C4-2B (cell line): ENCODE results near the gene PSMD8.
"Not testable (repeated sequence)": the region's sequence is repeated elsewhere in the genome, so short reads cannot be mapped to it uniquely, and the experiment has no call there.

Experiments
- H3K27ac ChIP-seq: fragments of 450-650 bp; 2 replicates; pipeline ENCODE4 v1.5.1; 2017
- CTCF ChIP-seq: fragments of 450-650 bp; conservative IDR thresholded peaks from 2 replicates; pipeline ENCODE4 v1.5.1; 2017; ENCODE audit warnings: mild to moderate bottlenecking
- ZFX ChIP-seq: fragments of 450-650 bp; IDR thresholded peaks from 2 replicates; pipeline ENCODE4 v1.6.1; 2017

PSMD8 gene

DNA sequence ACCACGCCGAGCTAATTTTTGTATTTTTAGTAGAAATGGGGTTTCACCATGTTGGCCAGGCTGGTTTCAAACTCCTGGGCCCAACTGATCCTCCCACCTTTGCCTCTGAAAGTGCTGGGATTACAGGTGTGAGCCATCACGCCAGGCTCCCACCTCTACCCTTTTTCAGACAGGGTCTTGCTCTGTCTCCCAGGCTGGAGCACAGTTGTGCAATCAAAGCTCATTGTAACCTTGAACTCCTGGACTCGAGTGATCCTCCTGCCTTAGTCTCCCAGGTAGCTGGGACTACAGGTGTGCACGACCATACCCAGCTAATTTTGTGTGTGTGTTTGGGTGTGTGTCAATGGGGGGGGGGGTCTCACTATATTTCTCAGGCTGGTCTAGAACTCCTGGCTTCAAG, 49.9 kb downstream of the PSMD8 start:
- TF ChIP-seq CTCF (no peak), ZFX (no peak)
- H3K27ac ChIP-seq, result no peak overlapping the region

DNA sequence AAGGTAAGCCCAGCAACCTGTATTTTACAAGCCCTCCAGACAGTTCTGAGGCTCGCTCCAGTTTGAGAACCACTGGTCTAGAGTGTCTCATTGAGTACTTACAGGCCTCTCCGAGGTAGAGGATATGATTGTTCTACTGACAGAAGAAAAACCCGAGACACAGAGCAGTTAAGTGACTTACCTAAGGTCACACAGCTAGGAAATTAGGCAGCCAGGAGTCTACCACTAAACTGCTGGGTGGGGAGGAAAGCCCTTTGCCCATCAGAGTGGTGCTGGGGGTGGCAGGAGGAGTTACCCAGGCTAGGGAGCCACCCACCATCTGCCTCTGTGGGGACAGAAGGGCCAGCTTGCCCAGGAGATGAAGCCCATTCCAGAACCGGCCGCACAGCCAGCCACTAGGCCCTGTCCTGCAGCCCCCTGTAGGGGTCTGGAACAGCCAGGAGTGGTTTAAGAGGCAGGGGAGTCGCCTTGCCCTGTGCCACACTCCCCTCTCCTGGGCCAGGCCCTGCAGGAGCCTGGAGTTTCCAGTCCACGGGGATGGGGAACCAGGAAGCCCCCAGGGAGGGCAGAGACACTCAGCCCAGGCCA, 50.9 kb downstream of the PSMD8 start:
- no peak for TF ChIP-seq ZFX
- TF ChIP-seq CTCF, result no peak
- no peak overlapping the region for H3K27ac ChIP-seq

GRCh38 chr19:38425810-38426466, 51.6 kb downstream of the PSMD8 start, which contains the start of gene RASGRP4:
Gene RASGRP4 (minus strand): TSS chr19:38426219. CDS start chr19:38426091, 128 bp downstream.
- TF ChIP-seq CTCF (no peak), ZFX (no peak)
- no peak within 1 kb of the TSS for H3K27ac ChIP-seq

- H3K27ac ChIP-seq, result not testable (repeated sequence)
Observed at GRCh38 chr19:38427035-38427677, 52.8 kb downstream of the PSMD8 start.

DNA sequence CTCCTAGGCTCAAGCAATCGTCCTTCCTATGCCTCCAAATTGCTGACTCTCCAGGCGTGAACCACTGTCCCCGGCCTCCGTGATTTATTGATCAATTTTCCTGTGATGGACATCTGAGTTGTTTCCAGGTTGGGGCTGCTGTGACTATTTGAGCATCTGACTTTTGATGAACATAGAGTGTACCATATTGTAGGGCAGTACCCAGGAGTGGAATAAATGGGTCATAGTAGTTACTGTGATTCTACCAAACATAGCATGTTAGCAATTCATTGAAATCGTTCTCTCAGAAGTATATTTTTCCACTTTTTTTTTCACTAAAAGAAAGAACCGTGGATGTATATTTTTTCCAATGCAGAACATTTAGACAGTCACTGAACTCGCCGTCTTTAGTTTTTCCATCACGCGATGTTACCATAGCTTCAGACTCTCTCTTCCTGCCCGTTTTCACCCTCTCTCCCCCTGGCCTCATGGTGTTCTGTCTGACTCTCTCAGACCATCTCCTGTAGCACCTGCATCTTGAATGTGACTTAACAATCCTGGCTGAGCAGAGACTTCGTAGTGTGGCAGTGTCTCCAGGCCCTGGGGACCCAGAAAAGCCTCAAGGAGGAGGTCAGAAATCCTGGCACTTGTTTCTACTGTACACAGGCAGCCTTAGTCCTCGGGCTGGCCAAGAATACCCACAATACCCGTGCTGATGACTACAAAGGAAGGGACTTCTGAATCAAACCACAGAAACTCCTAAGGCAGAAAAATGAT, 54.9 kb downstream of the PSMD8 start:
- H3K27ac ChIP-seq, result no peak overlapping the region
- TF ChIP-seq CTCF (no peak), ZFX (no peak)

DNA sequence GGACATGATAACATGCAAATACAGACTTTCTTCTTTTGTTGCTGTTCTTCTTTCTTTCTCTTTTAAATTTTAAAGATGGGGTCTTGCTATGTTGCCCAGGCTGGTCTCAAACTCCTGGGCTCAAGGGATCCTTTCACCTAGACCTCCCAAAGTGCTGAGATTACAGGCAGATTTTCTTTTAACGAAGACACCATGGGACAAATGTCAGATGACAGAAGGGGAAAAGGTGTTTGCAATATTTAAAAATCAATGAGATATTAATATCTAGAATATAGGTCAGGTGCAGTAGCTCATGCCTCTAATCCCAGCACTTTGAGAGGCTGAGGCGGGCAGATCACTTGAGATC, 55.4 kb downstream of the PSMD8 start:
- TF ChIP-seq ZFX (no peak), CTCF (no peak)
- H3K27ac ChIP-seq, result no peak overlapping the region

DNA sequence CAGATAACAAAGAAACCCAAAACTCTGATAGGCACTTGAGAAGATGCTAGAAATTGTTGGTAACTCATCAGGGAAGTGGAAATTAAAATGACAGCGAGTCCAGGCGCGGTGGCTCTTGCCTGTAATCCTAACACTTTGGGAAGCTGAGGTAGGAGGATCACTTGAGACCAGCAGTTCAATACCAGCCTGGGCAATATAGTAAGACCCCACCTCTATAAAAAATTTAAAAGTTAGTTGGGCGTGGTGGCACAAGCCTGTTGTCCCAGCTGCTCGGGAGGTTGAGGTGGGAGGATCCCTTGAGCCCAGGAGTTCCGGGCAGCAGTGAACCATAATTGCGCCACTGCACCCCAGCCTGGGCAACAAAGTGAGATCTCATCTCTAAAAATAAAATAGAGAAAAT, 56.6 kb downstream of the PSMD8 start:
- TF ChIP-seq ZFX, result no peak
- no peak for TF ChIP-seq CTCF
- H3K27ac ChIP-seq, result no peak overlapping the region
